ENCODE data around the gene COL21A1.

- TF ChIP-seq, protein P1, sequence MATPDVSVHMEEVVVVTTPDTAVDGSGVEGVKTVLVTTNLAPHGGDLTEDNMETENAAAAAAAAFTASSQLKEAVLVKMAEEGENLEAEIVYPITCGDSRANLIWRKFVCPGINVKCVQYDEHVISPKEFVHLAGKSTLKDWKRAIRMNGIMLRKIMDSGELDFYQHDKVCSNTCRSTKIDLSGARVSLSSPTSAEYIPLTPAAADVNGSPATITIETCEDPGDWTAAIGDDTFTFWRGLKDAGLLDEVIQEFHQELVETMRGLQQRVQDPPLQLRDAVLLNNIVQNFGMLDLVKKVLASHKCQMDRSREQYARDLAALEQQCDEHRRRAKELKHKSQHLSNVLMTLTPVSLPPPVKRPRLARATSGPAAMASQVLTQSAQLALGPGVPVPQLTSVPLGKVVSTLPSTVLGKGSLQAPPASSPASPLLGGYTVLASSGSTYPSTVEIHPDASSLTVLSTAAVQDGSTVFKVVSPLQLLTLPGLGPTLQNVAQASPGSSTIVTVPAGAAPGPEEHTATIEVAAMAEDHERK (CRISPR knock-in tag; IDR thresholded peaks at IDR 0.05; ENCODE audit: low read depth), result no peak
- TF ChIP-seq NCOA1 (CRISPR knock-in tag; IDR thresholded peaks at IDR 0.05) (no peak), REST (IDR thresholded peaks at IDR 0.05; ENCODE audit: borderline replicate concordance in 1 of 2, low read depth in 1 of 2, low read length in 2 of 2) (no peak), TFAP4 (IDR thresholded peaks at IDR 0.05; ENCODE audit: borderline replicate concordance, low read depth) (no peak)
Observed at GRCh38 chr6:56109149-56109548, 138.2 kb downstream of the COL21A1 start.

Data from HepG2 (cell line).